CD4-positive, CD25-positive, alpha-beta regulatory T cell (primary cell): ENCODE data around the gene VSTM4. TPM values are rescaled to one million over a fixed set of nuclear protein-coding genes. Genes with fewer than 3 reads are reported as not detected.

Experiments used
- ATAC-seq, 2 donors: fragments of 150-1000 bp; cut with Tn5 transposase; one replicate each; pipeline ENCODE4 v1.10.0; 2021; ENCODE audit warnings: low read depth in 2 of 2, moderate number of reproducible peaks in 2 of 2, moderate library complexity in 1 of 2
- DNase-seq, 3 donors: peaks; one replicate each; pipeline versions ENCODE4 v3.0.0 to v3.0.0-alpha.2; 2012 to 2022; ENCODE audit warnings: mixed read lengths in 1 of 3
- H3K27ac ChIP-seq: one replicate; pipeline ENCODE4 v1.7.0; 2013; ENCODE audit warnings: mild to moderate bottlenecking, low read length; ENCODE audit not compliant: insufficient read depth, poor library complexity, severe bottlenecking
- H3K27me3 ChIP-seq: one replicate; pipeline ENCODE4 v1.7.0; 2013; ENCODE audit warnings: low read length; ENCODE audit not compliant: control insufficient read depth, insufficient read depth
- H3K36me3 ChIP-seq: one replicate; pipeline ENCODE4 v1.7.0; 2013; ENCODE audit warnings: mild to moderate bottlenecking, low read length, moderate library complexity; ENCODE audit not compliant: control insufficient read depth, insufficient read depth
- H3K4me1 ChIP-seq: 2 replicates; pipeline ENCODE4 v1.7.0; 2013; ENCODE audit warnings: mild to moderate bottlenecking, low read length; ENCODE audit not compliant: insufficient read depth, control insufficient read depth, poor library complexity, severe bottlenecking
- H3K4me3 ChIP-seq: one replicate; pipeline ENCODE4 v1.7.0; 2013; ENCODE audit warnings: low read depth, mild to moderate bottlenecking, low read length, moderate library complexity
- H3K9me3 ChIP-seq, 2 experiments: 1 replicate in 1 of 2; 2 replicates in 1 of 2; pipeline ENCODE4 v1.7.0; 2013; ENCODE audit warnings: low read length in 2 of 2, mild to moderate bottlenecking in 1 of 2, moderate library complexity in 1 of 2; ENCODE audit not compliant: control insufficient read depth in 2 of 2
- H3K27ac Mint-ChIP-seq, 3 donors: one replicate each; pipeline ENCODE4 v1.8.0; 2020 to 2022; ENCODE audit warnings: mild to moderate bottlenecking in 3 of 3, mixed read lengths in 3 of 3, moderate library complexity in 2 of 3
- H3K27me3 Mint-ChIP-seq: one replicate; pipeline ENCODE4 v1.8.0; 2022; ENCODE audit warnings: mild to moderate bottlenecking, mixed read lengths
- H3K36me3 Mint-ChIP-seq: one replicate; pipeline ENCODE4 v1.8.0; 2020; ENCODE audit warnings: mixed read lengths
- H3K4me1 Mint-ChIP-seq, 4 donors: one replicate each; pipeline ENCODE4 v1.8.0; 2020 to 2022; ENCODE audit warnings: mixed read lengths in 4 of 4, mild to moderate bottlenecking in 1 of 4
- H3K4me3 Mint-ChIP-seq, 4 donors: one replicate each; pipeline ENCODE4 v1.8.0; 2020 to 2022; ENCODE audit warnings: mild to moderate bottlenecking in 4 of 4, mixed read lengths in 4 of 4, moderate library complexity in 3 of 4
- H3K9me3 Mint-ChIP-seq, 7 donors: one replicate each; pipeline ENCODE4 v1.8.0; 2020 to 2022; ENCODE audit warnings: mixed read lengths in 7 of 7, mild to moderate bottlenecking in 3 of 7, moderate library complexity in 2 of 7
- polyA plus RNA-seq, 4 donors: library from polyadenylated mRNA; unstranded; fragments of 300-500 nt; fragmentation: Illumina TruSeq; gene quantifications; one replicate each; pipeline ENCODE4 v1.2.3, GENCODE V29; 2021
- total RNA-seq: library from RNA; stranded (reverse); gene quantifications from one replicate; pipeline ENCODE4 v1.2.3, GENCODE V29; 2022

VSTM4 gene
- total and polyA plus RNA-seq, 5 donors from 2014 or later, result 0.05 TPM; not detected in 4

GRCh38 chr10:49076319-49076718, 39.0 kb downstream of the VSTM4 start:
- Histone ChIP-seq H3K4me3 (no peak overlapping the region), H3K36me3 (no peaks in the 10 kb centered on the region), H3K27me3 (no peaks in the 10 kb centered on the region), H3K27ac (no peak overlapping the region), H3K9me3 (no peaks in the 10 kb centered on the region), H3K4me1 (no peaks in the 10 kb centered on the region)
- Mint-ChIP-seq H3K4me1 (peaks cover 0 to 2% (median 0%) of the 10 kb centered on the region in 4 donors), H3K36me3 (no peaks in the 10 kb centered on the region), H3K27me3 (no peaks in the 10 kb centered on the region), H3K4me3 (no peak overlapping the region), H3K9me3 (peaks cover 0 to 5% (median 0%) of the 10 kb centered on the region in 7 donors), H3K27ac (no peak overlapping the region)
- ATAC-seq (no peak), DNase-seq (no peak)

DNA sequence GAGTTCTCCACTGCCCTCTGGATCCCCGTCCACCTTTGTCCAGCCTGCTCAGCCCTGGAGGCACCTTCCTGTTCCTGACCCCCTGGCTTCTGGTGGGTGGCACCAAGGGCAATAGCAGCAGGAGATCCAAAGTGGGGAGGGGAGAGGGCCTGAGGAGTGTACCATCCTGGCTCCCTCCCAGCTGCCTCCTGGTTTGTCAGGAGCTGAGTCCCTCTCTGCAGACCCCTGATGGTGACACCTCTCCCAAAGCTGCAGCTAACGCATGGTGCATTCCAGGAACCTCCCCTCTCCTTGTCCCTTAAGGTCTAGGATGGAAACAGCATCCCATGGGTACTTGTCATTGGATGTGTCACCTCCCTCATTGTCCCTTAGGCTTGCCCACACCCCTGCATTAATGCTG, 39.6 kb downstream of the VSTM4 start:
- Histone ChIP-seq H3K4me1 (no peaks in the 10 kb centered on the region), H3K4me3 (no peak overlapping the region), H3K9me3 (no peaks in the 10 kb centered on the region), H3K27me3 (no peaks in the 10 kb centered on the region), H3K27ac (no peak overlapping the region), H3K36me3 (no peaks in the 10 kb centered on the region)
- H3K36me3 Mint-ChIP-seq, result no peaks in the 10 kb centered on the region
- peaks cover 0 to 2% (median 0%) of the 10 kb centered on the region in 4 donors for H3K4me1 Mint-ChIP-seq
- ATAC-seq, result no peak
- H3K4me3 Mint-ChIP-seq, result no peak overlapping the region
- H3K27me3 Mint-ChIP-seq, result no peaks in the 10 kb centered on the region
- H3K9me3 Mint-ChIP-seq, result peaks cover 0 to 3% (median 0%) of the 10 kb centered on the region in 7 donors
- no peak overlapping the region for H3K27ac Mint-ChIP-seq
- DNase-seq, result no peak

DNA sequence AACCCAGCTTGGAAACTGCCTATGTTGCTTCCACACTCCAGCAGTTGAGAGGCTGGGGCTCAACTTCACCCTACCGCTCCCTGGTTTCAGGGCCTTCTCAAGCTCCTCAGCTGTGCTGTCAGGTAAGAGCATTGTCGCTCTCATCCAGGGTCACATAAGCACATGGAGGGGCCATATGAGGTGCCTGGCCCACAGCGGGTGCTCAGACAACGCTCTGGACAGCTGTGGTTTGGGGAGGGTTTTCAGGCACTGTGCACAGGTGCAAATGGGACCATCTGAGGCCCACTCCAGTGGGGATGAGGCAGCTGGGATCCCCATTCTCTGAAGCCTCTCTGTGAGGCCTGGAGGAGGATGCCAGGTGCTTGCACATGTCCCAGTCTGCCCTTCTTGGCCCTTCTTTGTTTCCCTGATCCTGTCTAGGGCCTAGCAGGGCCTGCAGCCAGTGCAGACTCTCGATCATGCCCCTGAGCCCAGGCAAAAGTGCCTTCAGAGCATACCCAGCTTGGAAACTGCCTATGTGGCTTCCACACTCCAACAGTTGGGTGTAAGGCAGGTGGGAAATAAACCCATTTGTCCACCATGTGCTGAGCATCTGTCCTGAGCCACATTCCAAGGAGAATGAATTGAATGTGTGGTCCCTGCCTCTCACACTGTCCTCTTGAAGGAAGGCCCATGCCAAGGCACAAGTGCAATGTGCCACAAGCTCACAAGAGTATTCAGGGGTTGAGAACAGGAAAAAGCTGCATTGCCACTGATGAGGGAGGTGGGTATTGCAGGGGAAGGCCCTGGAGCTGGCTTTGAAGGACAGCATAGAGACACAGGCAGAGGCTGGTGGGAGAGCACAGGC, 40.3 kb downstream of the VSTM4 start:
- H3K9me3 ChIP-seq, result no peaks in the 10 kb centered on the region
- no peak for DNase-seq
- H3K4me3 Mint-ChIP-seq, result no peak overlapping the region

GRCh38 chr10:49072166-49072885, 43.0 kb downstream of the VSTM4 start:
- Mint-ChIP-seq H3K27me3 (no peaks in the 10 kb centered on the region), H3K4me3 (no peak overlapping the region), H3K36me3 (no peaks in the 10 kb centered on the region), H3K27ac (no peak overlapping the region), H3K9me3 (peaks cover 0 to 3% (median 0%) of the 10 kb centered on the region in 7 donors), H3K4me1 (peaks cover 0 to 2% (median 0%) of the 10 kb centered on the region in 4 donors)
- Histone ChIP-seq H3K36me3 (no peaks in the 10 kb centered on the region), H3K4me3 (no peak overlapping the region), H3K4me1 (no peaks in the 10 kb centered on the region), H3K9me3 (no peaks in the 10 kb centered on the region), H3K27ac (no peak overlapping the region), H3K27me3 (no peaks in the 10 kb centered on the region)
- ATAC-seq, result no peak
- DNase-seq, result no peak

More for the DNA sequence above, 40.3 kb downstream of the VSTM4 start:
- H3K4me1 ChIP-seq, result no peaks in the 10 kb centered on the region
- no peak overlapping the region for H3K4me3 ChIP-seq
- no peaks in the 10 kb centered on the region for H3K36me3 ChIP-seq
- no peaks in the 10 kb centered on the region for H3K36me3 Mint-ChIP-seq
- peaks cover 0 to 3% (median 0%) of the 10 kb centered on the region in 7 donors for H3K9me3 Mint-ChIP-seq
- ATAC-seq, result no peak
- peaks cover 0 to 2% (median 0%) of the 10 kb centered on the region in 4 donors for H3K4me1 Mint-ChIP-seq
- H3K27me3 Mint-ChIP-seq, result no peaks in the 10 kb centered on the region
- no peak overlapping the region for H3K27ac ChIP-seq
- no peak overlapping the region for H3K27ac Mint-ChIP-seq
- H3K27me3 ChIP-seq, result no peaks in the 10 kb centered on the region

GRCh38 chr10:49071160-49071761, 44.1 kb downstream of the VSTM4 start:
- H3K9me3 ChIP-seq, result no peaks in the 10 kb centered on the region
- H3K9me3 Mint-ChIP-seq, result peaks cover 0 to 3% (median 0%) of the 10 kb centered on the region in 7 donors

GRCh38 chr10:49070701-49071100, 44.6 kb downstream of the VSTM4 start:
- H3K27ac Mint-ChIP-seq, result no peak overlapping the region
- no peaks in the 10 kb centered on the region for H3K36me3 Mint-ChIP-seq
- no peak overlapping the region for H3K4me3 Mint-ChIP-seq
- no peak overlapping the region for H3K27ac ChIP-seq
- no peak for ATAC-seq
- DNase-seq, result no peak
- no peaks in the 10 kb centered on the region for H3K36me3 ChIP-seq
- no peaks in the 10 kb centered on the region for H3K4me1 Mint-ChIP-seq
- H3K4me1 ChIP-seq, result no peaks in the 10 kb centered on the region
- no peak overlapping the region for H3K4me3 ChIP-seq
- H3K9me3 Mint-ChIP-seq, result peaks cover 0 to 3% (median 0%) of the 10 kb centered on the region in 7 donors
- H3K27me3 ChIP-seq, result peaks cover 3% of the 10 kb centered on the region
- H3K27me3 Mint-ChIP-seq, result peaks cover 4% of the 10 kb centered on the region
- no peaks in the 10 kb centered on the region for H3K9me3 ChIP-seq

More at GRCh38 chr10:49071160-49071761, 44.1 kb downstream of the VSTM4 start:
- Mint-ChIP-seq H3K27me3 (no peaks in the 10 kb centered on the region), H3K4me3 (no peak overlapping the region), H3K4me1 (no peaks in the 10 kb centered on the region), H3K36me3 (no peaks in the 10 kb centered on the region), H3K27ac (no peak overlapping the region)
- ATAC-seq (no peak), DNase-seq (no peak)
- Histone ChIP-seq H3K36me3 (no peaks in the 10 kb centered on the region), H3K27ac (no peak overlapping the region), H3K4me3 (no peak overlapping the region), H3K27me3 (no peaks in the 10 kb centered on the region), H3K4me1 (no peaks in the 10 kb centered on the region)

DNA sequence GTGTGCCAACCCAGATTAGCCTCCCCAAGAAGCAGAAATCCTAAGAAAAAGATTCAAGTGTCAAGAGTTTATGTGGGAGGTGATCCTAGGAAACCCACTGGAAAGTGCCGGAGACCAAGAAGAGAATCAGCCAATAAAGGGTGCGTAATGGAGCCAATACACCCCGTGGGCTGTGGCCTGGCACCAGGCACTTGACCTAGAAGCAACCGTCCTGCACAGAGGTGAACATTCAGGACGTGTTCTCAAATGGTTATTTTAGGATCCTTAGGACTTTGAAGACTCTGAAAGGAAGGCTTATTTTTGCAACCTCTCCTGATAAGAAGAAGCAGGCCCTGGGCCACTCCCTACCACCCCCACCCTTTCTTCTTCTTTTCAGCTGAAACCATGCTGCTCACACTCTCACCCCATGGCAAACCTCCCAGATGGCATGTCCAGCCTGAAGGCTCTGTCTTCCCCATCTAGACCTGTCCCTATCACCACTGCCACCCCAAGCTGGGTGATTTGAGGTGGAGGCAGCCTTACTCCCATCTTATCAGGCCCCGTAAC, 46.6 kb downstream of the VSTM4 start:
- H3K36me3 Mint-ChIP-seq, result no peaks in the 10 kb centered on the region
- DNase-seq, result no peak

More for the DNA sequence above, 46.6 kb downstream of the VSTM4 start:
- no peak for ATAC-seq
- Histone ChIP-seq H3K36me3 (no peaks in the 10 kb centered on the region), H3K27ac (no peak overlapping the region), H3K4me3 (no peak overlapping the region), H3K9me3 (no peaks in the 10 kb centered on the region), H3K27me3 (peaks cover 3% of the 10 kb centered on the region), H3K4me1 (no peaks in the 10 kb centered on the region)
- no peaks in the 10 kb centered on the region for H3K4me1 Mint-ChIP-seq
- H3K27ac Mint-ChIP-seq, result no peak overlapping the region
- H3K27me3 Mint-ChIP-seq, result peaks cover 4% of the 10 kb centered on the region
- peaks cover 0 to 3% (median 0%) of the 10 kb centered on the region in 7 donors for H3K9me3 Mint-ChIP-seq
- H3K4me3 Mint-ChIP-seq, result no peak overlapping the region
